KMS-11 (cell line): ENCODE results near the gene PARVA.

Experiments
- H2AFZ ChIP-seq: fragments of 200-600 bp; sonication (generic); 2 replicates; pipeline ENCODE4 v1.6.1; 2016; ENCODE audit warnings: antibody characterized with exemption, mixed run types, low read depth
- H3K27ac ChIP-seq: fragments of 200-600 bp; sonication (generic); 2 replicates; pipeline ENCODE4 v1.6.1; 2016; ENCODE audit warnings: mild to moderate bottlenecking, mixed run types
- H3K27me3 ChIP-seq: fragments of 200-600 bp; sonication (generic); 2 replicates; pipeline ENCODE4 v1.6.1; 2017; ENCODE audit warnings: mild to moderate bottlenecking, low read depth, mixed run types, moderate library complexity; ENCODE audit not compliant: insufficient read depth
- H3K36me3 ChIP-seq: fragments of 200-600 bp; sonication (generic); 2 replicates; pipeline ENCODE4 v1.6.1; 2017; ENCODE audit warnings: mild to moderate bottlenecking, mixed run types; ENCODE audit not compliant: insufficient read depth
- H3K4me1 ChIP-seq: fragments of 200-600 bp; sonication (generic); 2 replicates; pipeline ENCODE4 v1.6.1; 2016; ENCODE audit warnings: mild to moderate bottlenecking, low read depth, mixed run types; ENCODE audit not compliant: poor library complexity, severe bottlenecking
- H3K4me2 ChIP-seq: fragments of 200-600 bp; sonication (generic); 2 replicates; pipeline ENCODE4 v1.7.0; 2016; ENCODE audit warnings: mild to moderate bottlenecking, mixed run types
- H3K4me3 ChIP-seq: fragments of 200-600 bp; sonication (generic); IDR thresholded peaks from 2 replicates; pipeline ENCODE4 v1.6.1; 2017; ENCODE audit warnings: low read depth, low read length, mixed read lengths; ENCODE audit not compliant: insufficient read depth
- H3K79me2 ChIP-seq: fragments of 200-600 bp; sonication (generic); 2 replicates; pipeline ENCODE4 v1.6.1; 2016; ENCODE audit warnings: low read depth, mixed run types; ENCODE audit not compliant: insufficient read depth
- H3K9ac ChIP-seq: fragments of 200-600 bp; sonication (generic); 2 replicates; pipeline ENCODE4 v1.6.1; 2016; ENCODE audit warnings: mild to moderate bottlenecking, mixed run types
- H4K20me1 ChIP-seq: fragments of 200-600 bp; sonication (generic); 2 replicates; pipeline ENCODE4 v1.6.1; 2016; ENCODE audit warnings: mild to moderate bottlenecking, mixed run types; ENCODE audit not compliant: insufficient read depth
- TF ChIP-seq, protein P1 (sequence below): fragments of 200-600 bp; sonication (generic); conservative IDR thresholded peaks from 2 replicates; pipeline ENCODE4 v1.6.1; 2017; ENCODE audit warnings: low read depth, mild to moderate bottlenecking, antibody characterized with exemption, low read length, moderate library complexity, mixed read lengths

PARVA gene

DNA sequence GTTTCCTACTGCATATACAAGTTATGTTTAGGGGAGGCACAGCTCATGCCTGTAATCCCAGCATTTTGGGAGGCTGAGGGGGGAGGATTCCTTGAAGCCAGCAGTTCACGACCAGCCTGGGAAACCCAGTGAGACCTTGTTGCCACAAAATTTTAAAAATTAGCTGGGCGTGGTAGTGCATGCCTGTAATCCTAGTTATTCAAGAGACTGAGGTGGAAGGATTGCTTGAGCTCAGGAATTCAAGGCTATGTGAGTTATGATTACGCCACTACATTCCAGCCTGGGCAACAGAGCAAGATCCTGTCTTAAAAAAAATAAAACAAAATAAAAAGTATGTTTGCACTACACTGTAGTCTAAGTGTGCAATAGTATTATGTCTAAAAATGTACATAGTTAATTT, 188.0 kb downstream of the PARVA start:
- Histone ChIP-seq H2AFZ (no peak overlapping the region), H3K4me3 (no peak overlapping the region), H3K4me2 (no peak overlapping the region), H3K79me2 (no peaks in the 10 kb centered on the region), H3K36me3 (no peaks in the 10 kb centered on the region), H4K20me1 (no peaks in the 10 kb centered on the region), H3K27me3 (no peaks in the 10 kb centered on the region), H3K9ac (no peak overlapping the region), H3K27ac (no peak overlapping the region), H3K4me1 (no peaks in the 10 kb centered on the region)
- TF ChIP-seq, protein P1, sequence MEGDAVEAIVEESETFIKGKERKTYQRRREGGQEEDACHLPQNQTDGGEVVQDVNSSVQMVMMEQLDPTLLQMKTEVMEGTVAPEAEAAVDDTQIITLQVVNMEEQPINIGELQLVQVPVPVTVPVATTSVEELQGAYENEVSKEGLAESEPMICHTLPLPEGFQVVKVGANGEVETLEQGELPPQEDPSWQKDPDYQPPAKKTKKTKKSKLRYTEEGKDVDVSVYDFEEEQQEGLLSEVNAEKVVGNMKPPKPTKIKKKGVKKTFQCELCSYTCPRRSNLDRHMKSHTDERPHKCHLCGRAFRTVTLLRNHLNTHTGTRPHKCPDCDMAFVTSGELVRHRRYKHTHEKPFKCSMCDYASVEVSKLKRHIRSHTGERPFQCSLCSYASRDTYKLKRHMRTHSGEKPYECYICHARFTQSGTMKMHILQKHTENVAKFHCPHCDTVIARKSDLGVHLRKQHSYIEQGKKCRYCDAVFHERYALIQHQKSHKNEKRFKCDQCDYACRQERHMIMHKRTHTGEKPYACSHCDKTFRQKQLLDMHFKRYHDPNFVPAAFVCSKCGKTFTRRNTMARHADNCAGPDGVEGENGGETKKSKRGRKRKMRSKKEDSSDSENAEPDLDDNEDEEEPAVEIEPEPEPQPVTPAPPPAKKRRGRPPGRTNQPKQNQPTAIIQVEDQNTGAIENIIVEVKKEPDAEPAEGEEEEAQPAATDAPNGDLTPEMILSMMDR: no peak

DNA sequence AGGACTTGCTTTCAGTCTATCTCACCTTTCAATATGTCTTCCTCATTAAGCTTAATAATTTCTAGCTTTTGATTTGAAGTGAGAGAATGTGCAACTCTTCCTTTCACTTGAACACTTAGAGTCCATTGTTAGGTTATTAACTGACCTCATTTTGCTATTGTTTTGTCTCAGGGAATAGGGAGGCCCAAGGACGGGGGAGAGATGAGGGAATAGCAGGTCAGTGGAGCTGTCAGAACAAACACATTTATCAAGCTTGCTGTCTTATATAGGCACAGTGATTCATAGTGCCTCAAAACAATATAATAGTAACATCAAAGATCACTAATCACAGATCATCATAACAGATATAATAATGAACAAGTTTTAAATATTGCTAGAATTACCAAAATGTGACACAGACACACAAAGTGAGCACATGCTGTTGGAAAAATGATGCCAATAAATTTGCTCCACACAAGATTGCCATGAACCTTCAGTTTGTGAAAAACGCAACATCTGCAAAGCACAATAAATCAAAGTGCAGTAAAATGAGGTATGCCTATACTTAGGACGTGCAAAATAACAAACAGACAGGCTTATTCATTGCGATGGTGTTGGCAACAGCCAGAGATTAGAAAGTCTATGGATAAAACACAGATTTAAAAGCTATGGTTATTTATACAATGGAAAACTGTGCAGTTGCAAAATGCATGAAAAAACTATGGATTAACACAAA, 190.5 kb downstream of the PARVA start:
- H3K27me3 ChIP-seq: no peaks in the 10 kb centered on the region
- H3K79me2 ChIP-seq: no peaks in the 10 kb centered on the region
- TF ChIP-seq, protein P1: no peak
- no peaks in the 10 kb centered on the region for H3K4me1 ChIP-seq
- no peak overlapping the region for H2AFZ ChIP-seq
- no peaks in the 10 kb centered on the region for H3K36me3 ChIP-seq
- H3K9ac ChIP-seq: no peak overlapping the region
- no peak overlapping the region for H3K27ac ChIP-seq
- no peak overlapping the region for H3K4me2 ChIP-seq
- no peaks in the 10 kb centered on the region for H4K20me1 ChIP-seq
- H3K4me3 ChIP-seq: no peak overlapping the region

DNA sequence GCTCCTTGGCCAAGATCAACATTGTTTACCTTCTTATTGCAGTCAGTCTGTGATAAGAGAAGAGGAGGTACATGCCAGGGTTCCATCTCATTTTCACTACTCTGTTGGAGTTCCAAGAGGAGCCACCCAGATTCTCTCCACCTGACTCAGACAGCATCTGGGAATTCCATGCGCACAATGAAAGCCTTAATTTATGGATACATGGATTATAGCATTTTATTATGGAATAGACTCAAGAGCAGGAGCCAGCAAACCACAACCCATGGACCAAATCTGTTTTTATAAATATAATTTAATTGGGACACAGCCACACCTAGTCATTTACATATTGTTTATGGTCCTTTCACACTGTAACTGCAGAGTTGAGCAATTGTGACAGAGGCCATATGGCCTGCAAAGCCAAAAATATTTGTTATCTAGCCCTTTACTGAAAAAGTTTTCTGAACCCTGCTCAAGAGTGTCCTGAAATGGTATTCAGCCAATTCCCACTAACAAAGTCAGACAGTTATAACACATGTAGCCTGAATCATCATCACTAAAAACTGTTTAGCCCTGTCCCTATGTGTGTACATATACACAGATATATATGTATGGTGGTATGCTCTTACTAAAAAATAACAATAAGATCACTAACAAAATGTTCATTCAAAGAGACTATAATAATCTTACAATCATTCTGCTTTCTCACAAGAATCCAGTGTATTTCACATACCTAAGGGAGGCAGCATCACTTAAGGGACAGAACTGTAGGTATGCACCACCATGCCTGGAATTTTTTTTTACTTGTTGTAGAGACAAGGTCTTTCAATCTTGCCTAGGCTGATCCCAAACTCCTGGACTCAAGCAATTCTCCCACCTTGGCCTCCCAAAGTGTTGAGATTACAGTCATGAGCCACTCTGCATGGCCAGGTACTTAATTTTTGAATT, 192.4 kb downstream of the PARVA start:
- Histone ChIP-seq H2AFZ (no peak overlapping the region), H3K36me3 (no peaks in the 10 kb centered on the region), H3K27me3 (no peaks in the 10 kb centered on the region), H3K4me2 (no peak overlapping the region), H3K27ac (no peak overlapping the region), H3K4me1 (no peaks in the 10 kb centered on the region), H3K79me2 (no peaks in the 10 kb centered on the region), H4K20me1 (no peaks in the 10 kb centered on the region), H3K4me3 (no peak overlapping the region), H3K9ac (no peak overlapping the region)
- TF ChIP-seq, protein P1: no peak

DNA sequence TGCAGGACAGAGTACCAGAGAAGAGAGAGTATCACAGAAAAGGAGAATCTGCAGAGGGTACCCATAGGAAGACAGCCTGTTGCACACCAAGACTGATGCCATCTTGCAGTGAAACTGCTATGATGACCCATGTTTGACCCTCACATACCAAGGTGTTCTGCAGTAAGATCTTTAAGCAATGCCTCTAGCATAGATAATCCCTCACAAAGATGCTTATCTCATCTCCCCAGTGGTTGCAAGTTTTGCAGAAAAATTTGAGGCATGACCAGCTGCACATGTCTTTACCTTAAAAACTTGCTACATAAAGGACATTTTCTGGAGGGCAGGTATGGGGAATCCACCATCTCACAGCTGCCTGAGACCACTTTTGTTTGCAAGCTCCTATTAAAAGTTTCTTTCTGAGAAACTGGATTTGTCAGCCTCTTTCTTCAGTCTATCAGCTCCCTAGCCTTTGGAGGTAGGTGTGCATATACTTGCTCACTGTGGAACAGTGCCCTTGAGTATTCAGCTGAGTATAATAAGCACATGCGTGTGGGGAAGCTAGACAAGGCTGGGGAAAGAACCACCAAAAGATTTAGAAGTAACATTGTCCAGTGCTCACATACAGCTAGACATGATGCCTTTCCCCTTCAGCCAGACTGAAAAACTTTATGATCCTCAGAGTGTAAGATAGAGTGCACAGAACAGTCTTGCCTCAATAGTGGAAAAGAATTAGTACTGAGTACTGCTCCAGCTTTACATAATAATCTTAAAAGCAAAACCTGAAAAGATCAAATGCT, 196.5 kb downstream of the PARVA start:
- Histone ChIP-seq H3K27ac (no peak overlapping the region), H3K4me1 (no peaks in the 10 kb centered on the region), H3K4me2 (no peak overlapping the region), H3K79me2 (no peaks in the 10 kb centered on the region), H3K36me3 (no peaks in the 10 kb centered on the region), H4K20me1 (no peaks in the 10 kb centered on the region), H2AFZ (no peak overlapping the region), H3K9ac (no peak overlapping the region), H3K27me3 (no peaks in the 10 kb centered on the region), H3K4me3 (no peak overlapping the region)
- TF ChIP-seq, protein P1: no peak
